Measurements from ENCODE around the gene SHROOM3.

DNA sequence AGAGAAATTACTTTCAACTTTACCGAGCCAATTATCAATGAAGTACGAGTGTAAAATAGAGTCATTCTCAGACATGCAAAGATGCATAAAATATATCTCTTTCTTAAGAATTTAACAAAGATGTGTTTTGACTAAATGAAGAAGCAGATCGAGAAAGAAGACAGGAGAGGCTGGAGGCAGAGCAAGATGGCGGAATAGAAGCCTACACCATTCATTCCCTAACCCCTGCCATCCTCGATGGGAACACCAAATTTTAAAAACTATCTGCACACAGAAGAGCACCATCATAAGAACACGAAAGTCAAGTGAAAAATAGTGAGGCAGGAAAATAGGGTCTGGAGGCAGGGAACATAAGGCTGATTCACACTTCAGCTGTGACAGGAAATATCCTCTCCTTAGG, 49.1 kb upstream of the SHROOM3 start:
- TF ChIP-seq POLR2A (IDR thresholded peaks at IDR 0.05), result no peak
- TF ChIP-seq, protein P1, sequence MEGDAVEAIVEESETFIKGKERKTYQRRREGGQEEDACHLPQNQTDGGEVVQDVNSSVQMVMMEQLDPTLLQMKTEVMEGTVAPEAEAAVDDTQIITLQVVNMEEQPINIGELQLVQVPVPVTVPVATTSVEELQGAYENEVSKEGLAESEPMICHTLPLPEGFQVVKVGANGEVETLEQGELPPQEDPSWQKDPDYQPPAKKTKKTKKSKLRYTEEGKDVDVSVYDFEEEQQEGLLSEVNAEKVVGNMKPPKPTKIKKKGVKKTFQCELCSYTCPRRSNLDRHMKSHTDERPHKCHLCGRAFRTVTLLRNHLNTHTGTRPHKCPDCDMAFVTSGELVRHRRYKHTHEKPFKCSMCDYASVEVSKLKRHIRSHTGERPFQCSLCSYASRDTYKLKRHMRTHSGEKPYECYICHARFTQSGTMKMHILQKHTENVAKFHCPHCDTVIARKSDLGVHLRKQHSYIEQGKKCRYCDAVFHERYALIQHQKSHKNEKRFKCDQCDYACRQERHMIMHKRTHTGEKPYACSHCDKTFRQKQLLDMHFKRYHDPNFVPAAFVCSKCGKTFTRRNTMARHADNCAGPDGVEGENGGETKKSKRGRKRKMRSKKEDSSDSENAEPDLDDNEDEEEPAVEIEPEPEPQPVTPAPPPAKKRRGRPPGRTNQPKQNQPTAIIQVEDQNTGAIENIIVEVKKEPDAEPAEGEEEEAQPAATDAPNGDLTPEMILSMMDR (IDR thresholded peaks at IDR 0.05), result no peak

Measured in adrenal gland (tissue), 5 donors.